Stimulated activated CD8-positive, alpha-beta memory T cell treated with anti-CD3 and anti-CD28 coated beads, Interleukin-2, amount 100 ng/mL, for 48 hours (primary cell): ENCODE data around the gene EFNB2.

Experiments
- DNase-seq, 2 donors: peaks; one replicate each; pipeline ENCODE4 v3.0.0-alpha.2; 2020; ENCODE audit warnings: low read depth in 2 of 2

EFNB2 gene

DNA sequence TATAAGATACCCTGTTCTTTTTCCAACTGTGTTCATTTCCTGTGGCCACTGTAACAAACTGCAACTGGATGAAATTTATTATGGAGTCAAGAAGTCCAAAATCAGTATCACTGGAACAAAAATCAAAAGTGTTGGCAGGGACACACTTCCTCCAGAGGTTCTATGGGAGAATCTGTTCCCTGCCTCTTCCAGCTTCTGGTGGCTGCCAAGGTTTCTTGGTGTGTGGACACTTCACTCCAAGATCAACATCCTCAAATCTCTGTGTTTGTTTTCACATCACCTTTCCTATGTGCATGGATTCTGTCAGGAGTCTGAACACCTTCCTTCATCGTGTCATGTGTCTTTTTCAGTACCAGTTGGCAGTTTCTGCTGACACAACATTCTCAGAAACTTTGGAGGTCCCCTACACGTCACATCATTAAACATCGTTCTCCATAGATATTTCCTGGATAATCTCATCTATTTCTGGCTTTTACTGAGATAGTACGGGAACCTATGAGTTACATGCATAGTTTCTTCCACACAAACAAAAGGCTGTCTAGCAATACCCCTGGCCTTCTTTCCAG lies 15.2 kb upstream of the EFNB2 start:
- no peak for DNase-seq

- DNase-seq = no peak
Measured at GRCh38 chr13:106548064-106548696, 12.7 kb upstream of the EFNB2 start.

DNA sequence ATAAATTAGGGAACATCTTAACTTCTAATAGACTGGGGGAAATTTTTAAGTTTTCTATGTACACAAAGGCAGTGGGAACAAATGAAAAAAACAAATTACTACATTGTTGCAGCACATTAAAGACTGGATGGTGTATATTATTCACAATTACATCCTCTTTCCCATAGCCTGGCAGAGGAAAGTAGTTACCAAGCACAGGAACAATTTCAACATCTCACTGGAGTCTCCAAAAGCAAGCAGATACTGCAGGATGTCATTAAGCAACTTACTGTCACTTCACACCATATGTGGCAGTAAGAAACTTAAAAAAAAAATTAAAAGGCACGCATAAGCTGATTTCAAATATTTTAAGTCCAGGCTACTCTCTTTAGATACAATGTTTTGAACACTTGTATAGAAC lies 6.4 kb upstream of the EFNB2 start:
- DNase-seq = no peak

DNA sequence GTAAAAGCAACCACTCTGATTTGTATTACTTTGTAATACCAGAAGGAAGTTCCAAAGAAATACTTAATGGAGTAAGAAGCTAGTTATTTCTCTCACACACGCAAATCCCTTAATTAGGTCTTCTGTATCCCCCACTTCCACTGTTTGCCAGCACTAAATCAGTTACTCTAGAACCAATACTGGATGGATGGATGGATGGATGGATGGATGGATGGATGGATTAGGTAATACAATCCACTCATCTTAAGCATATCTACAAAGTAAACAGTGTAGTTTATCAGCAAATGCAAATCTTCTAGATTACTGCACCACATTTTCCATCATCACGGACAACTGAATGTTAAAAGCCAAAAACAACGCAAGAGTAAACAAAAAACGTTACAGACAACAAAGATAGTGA lies 5.2 kb upstream of the EFNB2 start:
- DNase-seq = no peak

DNA sequence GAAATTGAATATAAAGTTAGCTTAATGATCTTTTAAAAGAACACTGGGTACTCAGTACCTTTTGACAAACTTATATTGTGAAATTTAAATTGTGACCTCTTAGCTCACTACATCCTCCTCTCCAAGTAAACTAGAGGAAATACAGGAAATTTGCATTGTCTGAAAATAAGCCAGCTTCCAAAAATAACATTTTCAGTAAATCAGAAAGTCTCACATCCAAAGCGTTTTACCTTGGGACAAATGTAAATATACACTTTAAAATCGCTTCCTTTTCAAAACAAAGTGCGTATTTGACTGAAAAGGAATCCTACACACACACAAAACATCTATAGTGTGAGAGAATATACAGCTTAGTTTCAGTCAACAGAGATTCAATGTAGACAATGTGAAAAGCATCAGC lies 2.1 kb upstream of the EFNB2 start:
- DNase-seq = no peak

GRCh38 chr13:106536244-106537034 lies 977 bp upstream of the EFNB2 start:
- DNase-seq = peak; percentile 80 to 84

GRCh38 chr13:106534639-106535551 lies 567 bp downstream of the EFNB2 start:
- DNase-seq = no peak

DNA sequence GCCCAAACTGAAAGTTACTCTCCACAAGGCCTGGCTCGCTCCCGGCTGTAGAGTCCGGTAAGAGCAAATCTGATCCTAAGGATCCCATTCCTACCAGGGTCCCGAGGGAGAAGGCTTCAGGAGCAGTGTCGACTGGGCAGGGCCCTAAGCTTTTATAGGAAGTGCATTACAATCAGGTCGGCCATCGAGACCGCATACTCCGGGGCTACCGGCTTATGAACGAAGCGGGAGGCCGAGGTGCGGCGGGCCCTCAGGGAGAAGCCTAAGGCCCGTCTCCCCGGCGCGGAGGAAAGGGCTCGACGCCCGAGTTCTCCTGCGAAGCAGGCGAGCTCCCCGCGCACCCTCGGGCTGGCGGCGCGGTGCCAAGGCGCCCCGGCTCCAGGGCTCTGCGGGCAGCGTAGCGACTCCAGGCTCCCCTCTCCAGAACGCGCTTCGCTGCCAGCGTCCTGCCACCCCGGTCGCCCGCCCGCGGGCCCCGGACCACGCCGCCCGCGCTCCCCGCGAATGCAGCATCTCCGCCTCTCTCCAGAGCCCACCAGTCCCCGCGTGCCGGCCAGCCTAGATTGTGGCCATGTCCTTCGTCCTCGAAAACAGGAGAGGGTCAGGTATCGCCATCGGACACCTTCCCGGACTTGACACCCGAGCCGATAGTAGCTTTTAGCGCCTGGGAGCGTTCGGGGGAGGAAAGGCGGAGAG lies 1.4 kb downstream of the EFNB2 start:
- DNase-seq = no peak

- no peak for DNase-seq
Measured at GRCh38 chr13:106533101-106533942, 2.1 kb downstream of the EFNB2 start.

- DNase-seq = no peak
Measured at GRCh38 chr13:106532111-106532929, 3.1 kb downstream of the EFNB2 start.

- no peak for DNase-seq
Measured at GRCh38 chr13:106530980-106531481, 4.4 kb downstream of the EFNB2 start.

GRCh38 chr13:106530171-106530851 lies 5.2 kb downstream of the EFNB2 start:
- no peak for DNase-seq

DNA sequence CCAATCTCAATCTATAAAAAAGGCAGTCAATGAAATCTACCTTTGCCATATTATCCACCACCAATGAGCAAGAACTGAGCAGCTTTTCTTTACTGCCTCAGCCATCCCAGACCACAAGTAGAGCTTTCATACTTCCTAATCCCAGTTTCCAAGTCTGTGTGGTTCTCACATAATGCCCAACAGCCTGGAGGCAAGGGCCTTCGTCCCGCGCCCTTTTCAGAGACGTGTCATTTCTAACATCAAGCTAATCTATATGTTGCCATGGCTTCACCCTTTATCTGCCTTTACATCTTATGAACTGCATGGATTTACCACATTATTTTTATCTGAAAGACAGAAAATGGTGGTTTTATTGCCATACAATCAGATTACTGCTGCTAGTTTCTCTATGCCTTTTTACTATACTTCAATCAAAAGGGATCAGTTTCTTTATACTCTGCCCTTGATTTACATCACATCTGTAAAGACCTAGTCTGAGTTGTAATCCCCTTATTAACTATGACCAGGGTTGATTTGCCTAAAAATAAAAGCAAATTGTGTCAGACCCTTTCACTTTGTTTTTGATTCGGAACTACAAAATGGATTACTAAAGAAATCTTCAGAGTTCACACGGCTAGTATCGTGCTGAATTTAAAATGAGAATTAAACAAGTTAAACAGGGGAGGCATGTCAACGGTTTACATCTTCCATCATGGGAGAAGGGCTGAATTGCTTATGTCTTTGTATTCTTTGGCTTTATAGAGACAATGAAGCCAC lies 5.9 kb downstream of the EFNB2 start:
- DNase-seq = no peak

DNA sequence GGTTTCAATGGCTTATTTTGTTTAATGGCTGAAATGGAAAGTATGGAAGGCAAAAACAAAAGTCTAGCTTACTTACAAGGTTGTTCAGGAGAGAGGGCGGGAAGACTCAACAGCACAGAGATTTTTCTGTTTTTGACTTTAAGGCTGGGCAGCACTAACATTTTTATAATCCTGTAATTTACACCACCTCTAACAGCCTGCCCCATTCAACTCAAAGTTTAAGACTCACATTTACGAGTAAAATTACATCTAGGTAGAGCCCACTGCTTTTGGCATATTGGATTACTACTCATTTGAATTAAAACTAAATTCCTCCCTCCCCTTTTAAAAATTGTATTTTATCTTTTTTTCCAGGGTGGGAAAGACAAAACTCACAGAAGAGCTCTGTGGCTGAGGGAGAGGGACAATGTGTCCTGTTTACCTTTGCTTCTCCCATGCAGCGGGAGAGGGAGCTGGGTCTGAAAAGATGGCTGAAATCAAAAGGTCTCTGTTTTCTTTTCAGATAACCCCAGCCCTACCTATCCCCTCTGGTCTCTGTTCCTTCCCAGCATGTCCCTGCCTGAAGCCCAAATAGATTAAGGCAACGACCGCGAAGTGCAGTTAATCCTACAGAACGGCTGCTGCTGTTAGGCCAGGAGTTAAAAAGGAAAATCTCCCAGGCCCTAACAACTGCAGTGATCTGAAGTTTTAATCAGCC lies 6.6 kb downstream of the EFNB2 start:
- no peak for DNase-seq

- DNase-seq = no peak
Measured at GRCh38 chr13:106527826-106528225, 7.6 kb downstream of the EFNB2 start.

DNA sequence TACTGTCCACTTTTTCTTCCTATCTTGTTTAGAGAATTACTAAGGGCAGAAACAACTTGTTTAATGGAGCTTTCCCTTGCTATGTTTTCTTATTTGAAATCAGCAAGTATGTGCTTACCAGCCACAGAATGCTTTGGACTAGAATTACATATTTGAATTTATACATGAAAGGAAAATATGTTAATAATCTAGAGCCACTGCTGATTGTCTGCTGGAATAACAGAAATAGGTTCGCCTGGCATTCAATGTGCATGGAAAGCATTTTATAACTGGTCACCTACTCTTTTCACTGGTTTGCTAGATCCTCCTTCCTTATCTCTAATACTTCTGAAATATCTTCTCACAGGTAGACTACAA lies 8.0 kb downstream of the EFNB2 start:
- no peak for DNase-seq

DNA sequence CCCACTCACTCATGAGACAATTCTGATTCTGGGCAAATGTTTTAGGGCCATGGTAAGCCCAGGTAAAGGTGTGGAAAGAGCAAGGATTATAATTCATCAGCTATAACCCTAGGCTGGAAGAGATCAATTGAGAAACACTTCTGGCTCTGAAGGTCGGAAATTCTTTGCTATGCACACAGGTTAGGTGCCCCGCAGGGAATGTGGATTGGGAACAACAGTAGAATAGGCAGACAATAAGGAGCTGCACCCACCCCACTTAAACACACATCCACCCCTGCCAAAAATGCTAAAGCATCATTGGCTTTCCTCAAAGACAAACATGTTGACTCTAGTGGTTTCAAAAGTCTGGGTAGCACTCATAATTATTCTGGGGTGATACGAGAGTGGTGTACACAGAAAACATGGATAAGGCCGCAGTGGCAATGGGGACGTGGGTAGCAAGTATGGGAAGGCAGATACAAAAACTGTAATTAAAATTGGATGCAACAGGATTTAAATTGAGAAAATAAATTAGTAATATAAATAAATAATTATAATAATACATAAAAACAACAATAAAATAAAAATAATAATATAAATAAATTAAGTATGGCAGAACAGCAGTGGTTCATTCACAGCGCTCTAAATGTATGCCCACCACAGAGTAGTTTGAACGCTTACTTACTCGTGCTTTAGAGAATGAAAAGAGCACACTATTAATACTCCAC lies 8.6 kb downstream of the EFNB2 start:
- DNase-seq = no peak
